ENCODE data around the gene ARAP1. TPM values are rescaled to one million over a fixed set of nuclear protein-coding genes. Genes with fewer than 3 reads are reported as not detected.

ARAP1 gene
- total RNA-seq, 1 donor from 2014 or later: 79.0 TPM

- Mint-ChIP-seq H3K27ac (ENCODE audit: unreplicated experiment) (peak overlapping the region; percentile 12), H3K9me3 (no peaks in the 10 kb centered on the region)
- TF ChIP-seq CTCF (conservative IDR thresholded peaks at IDR 0.05): no peak
These were observed 64.9 kb downstream of the ARAP1 start for GRCh38 chr11:72687326-72687725.

DNA sequence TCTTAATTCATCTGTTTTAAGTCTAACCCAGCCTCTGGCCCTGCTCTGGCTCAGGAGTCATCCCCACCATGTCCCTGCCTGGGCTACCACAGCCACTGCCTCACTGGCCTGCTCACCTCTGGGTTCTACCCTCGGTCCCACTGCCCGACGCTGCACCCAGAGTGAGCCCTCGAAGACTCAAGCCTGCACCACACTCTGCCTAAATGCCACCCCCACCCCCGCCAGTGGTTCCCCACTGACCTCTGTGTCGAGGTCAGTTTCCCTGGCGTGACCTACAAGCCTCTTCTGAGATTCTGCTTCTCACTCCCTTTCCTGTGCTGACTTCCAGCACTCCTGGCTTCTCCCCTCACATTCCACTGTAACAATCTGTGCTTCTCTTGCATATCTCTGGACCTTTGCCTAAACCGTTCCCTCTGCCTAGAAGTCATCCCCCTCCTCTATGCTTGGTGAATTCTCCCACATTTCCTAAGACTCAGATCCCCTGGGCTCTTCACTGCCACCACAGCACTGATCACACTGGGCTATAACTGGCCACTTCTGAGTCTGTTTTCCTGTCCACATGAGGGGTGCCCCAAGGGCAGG is 65.5 kb downstream of the ARAP1 start:
- no peak for TF ChIP-seq CTCF (conservative IDR thresholded peaks at IDR 0.05)
- Mint-ChIP-seq H3K4me1 (no peaks in the 10 kb centered on the region), H3K9me3 (no peaks in the 10 kb centered on the region), H3K27ac (ENCODE audit: unreplicated experiment) (peak overlapping the region; percentile 12), H3K4me3 (no peak overlapping the region), H3K36me3 (ENCODE audit: low read depth) (no peaks in the 10 kb centered on the region), H3K27me3 (ENCODE audit: low read depth) (peaks cover 5% of the 10 kb centered on the region)
- no peak for DNase-seq (ENCODE audit: low read depth, low spot score)

More at GRCh38 chr11:72687326-72687725, 64.9 kb downstream of the ARAP1 start:
- Mint-ChIP-seq H3K4me3 (no peak overlapping the region), H3K36me3 (ENCODE audit: low read depth) (no peaks in the 10 kb centered on the region), H3K27me3 (ENCODE audit: low read depth) (peaks cover 4% of the 10 kb centered on the region), H3K4me1 (no peaks in the 10 kb centered on the region)
- no peak for DNase-seq (ENCODE audit: low read depth, low spot score)

DNA sequence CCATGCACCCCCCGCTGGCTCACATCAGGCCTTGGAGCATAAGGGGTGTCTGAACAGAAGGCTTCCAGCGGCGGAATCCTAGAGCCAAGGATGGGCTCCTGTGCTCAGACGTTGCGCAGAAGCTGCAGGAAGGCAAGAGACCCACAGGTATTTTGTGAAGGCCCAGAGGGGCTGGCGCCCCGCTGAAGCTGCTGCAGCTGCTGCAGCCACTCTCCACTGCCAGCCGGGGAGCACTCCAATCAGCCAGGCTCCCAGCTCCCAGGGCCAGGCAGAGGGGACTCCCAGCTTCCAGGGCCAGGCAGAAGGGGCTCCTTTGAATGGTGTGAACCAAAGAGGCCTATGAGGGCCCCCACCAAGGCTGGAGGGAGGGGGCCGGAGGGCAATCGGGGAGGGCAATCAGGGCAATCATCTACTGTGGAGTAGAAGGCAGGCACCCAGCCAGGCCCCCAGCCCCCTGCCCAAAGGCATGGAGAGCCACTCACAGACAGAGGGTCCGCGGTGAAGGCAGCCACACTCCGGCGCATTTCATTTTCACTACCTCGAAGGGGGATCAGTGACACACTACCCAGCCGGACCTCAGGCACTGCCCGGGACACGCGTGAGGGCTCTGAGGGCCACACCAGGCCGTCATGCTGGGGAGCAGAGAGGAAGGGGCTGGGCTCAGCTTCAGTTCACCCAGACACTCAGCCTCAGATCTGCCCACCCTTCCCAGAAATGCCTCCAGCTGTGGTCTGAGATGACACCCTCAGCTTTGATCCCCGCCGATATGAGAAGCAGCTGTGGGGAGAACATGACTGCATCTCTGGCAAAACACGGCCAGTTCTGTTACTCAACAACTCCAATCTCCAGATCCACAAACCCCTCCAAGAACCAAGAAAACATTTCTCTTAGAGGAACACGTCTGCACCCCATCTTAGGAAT is 66.4 kb downstream of the ARAP1 start:
- no peaks in the 10 kb centered on the region for H3K9me3 Mint-ChIP-seq
- no peak for DNase-seq (ENCODE audit: low read depth, low spot score)
- H3K27me3 Mint-ChIP-seq (ENCODE audit: low read depth): peaks cover 5% of the 10 kb centered on the region
- H3K4me1 Mint-ChIP-seq: peaks cover 8% of the 10 kb centered on the region
- TF ChIP-seq CTCF (conservative IDR thresholded peaks at IDR 0.05): no peak
- H3K27ac Mint-ChIP-seq (ENCODE audit: unreplicated experiment): no peak overlapping the region
- H3K4me3 Mint-ChIP-seq: no peak overlapping the region
- H3K36me3 Mint-ChIP-seq (ENCODE audit: low read depth): no peaks in the 10 kb centered on the region

DNA sequence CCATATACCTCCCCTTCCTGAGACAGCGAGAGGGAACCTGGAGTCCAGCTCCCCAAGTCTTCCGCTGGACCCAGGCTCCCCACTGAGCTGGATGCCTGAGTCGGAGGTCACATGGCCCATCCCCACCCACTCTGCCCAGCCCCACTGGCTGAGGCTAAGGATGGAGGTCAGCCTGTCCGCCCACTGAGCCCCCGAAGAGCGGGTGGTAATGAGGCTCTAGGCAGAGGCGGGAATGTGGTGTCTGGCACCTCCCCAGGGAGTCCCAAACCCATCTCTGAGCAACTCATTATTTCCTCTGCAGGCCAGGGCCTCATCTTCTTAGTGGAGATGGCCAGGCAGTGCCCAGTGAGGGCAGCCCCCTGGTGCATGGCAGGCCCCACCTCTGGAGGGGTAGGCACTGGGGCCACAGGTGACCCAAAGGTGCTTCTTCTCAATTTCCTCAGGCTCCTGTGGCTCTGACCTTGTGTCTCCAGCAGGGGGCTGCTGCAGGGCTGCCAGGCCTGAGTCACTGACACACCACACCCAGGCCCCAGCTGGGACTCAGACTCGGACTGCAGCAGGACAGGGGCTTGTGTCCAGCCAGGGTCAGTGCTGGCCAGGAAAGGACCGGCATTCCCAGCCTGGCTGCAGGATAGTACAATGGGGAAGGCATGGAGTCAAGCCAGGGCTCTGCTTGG is 67.8 kb downstream of the ARAP1 start:
- Mint-ChIP-seq H3K36me3 (ENCODE audit: low read depth) (no peaks in the 10 kb centered on the region), H3K4me3 (no peak overlapping the region), H3K27me3 (ENCODE audit: low read depth) (peaks cover 18% of the 10 kb centered on the region), H3K27ac (ENCODE audit: unreplicated experiment) (no peak overlapping the region), H3K9me3 (no peaks in the 10 kb centered on the region), H3K4me1 (peaks cover 10% of the 10 kb centered on the region)
- TF ChIP-seq CTCF (conservative IDR thresholded peaks at IDR 0.05): peak; percentile 64
- DNase-seq (ENCODE audit: low read depth, low spot score): peak; percentile 46

DNA sequence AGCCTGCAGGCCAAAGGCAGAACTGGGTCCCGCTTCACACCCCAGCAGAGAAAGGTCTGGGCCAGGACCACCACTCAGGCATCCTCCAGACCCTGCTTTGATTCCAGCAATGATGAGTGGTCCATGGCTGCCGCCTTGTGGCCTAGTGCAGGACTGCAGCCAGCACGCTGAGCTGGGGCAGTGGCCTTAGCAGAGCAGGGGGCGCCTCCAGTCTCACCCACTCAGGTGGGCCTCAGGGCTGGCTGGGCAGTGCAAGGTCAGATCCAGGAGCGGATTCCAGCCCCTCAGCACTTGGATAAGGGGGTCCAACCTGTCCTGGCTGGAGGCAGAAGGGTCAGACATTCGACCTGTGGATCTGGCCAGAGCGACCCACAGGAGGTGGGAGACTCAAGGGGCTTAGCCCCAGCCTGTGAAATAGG is 68.4 kb downstream of the ARAP1 start:
- Mint-ChIP-seq H3K9me3 (no peaks in the 10 kb centered on the region), H3K4me3 (peak overlapping the region; percentile 13), H3K4me1 (peaks cover 14% of the 10 kb centered on the region), H3K27ac (ENCODE audit: unreplicated experiment) (no peak overlapping the region), H3K27me3 (ENCODE audit: low read depth) (peaks cover 24% of the 10 kb centered on the region), H3K36me3 (ENCODE audit: low read depth) (no peaks in the 10 kb centered on the region)
- peak; percentile 87 for TF ChIP-seq CTCF (conservative IDR thresholded peaks at IDR 0.05)
- peak; percentile 94 for DNase-seq (ENCODE audit: low read depth, low spot score)

Measured in neural crest cell (in vitro differentiated cells).